Measurements from ENCODE around the gene HSPB1. TPM values are rescaled to one million over a fixed set of nuclear protein-coding genes. Genes with fewer than 3 reads are reported as not detected.
A peak's percentile ranks its signal among the peaks of the same experiment; 100 is the strongest.

The HSPB1 gene
- total RNA-seq, 2 experiments from 2014 or later: 204 to 349 TPM

DNA sequence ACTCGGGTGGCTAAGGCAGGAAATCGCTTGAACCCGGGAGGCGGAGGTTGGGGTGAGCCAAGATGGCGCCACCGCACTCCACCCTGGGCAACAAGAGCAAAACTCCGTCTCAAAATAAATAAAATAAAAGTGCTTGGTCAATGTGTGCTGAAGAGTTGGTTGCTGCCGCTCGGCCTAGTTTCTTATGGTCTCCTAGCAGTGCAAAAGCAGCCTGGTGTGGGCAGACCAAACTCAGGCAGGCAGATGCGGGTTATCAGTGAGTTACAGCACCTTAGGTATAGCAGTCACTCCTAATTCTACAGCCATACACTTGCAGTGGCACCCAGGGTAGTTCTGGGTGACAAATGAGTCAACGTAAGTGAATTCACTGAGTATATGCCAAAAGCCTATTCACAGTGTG, 22.6 kb downstream of the HSPB1 start:
- Histone ChIP-seq H3K4me3 (ENCODE audit: low read depth, low read length, poor library complexity, severe bottlenecking) (no peak overlapping the region), H3K9me3 (ENCODE audit: low read length) (no peaks in the 10 kb centered on the region), H4K20me1 (ENCODE audit: insufficient read depth, low read length) (peaks cover 7% of the 10 kb centered on the region; the same call in 1 of the 2 replicates), H3K9me2 (ENCODE audit: insufficient read depth, low read length) (no peaks in the 10 kb centered on the region), H3K4me2 (ENCODE audit: low read length) (no peak overlapping the region), H3K27ac (ENCODE audit: low read depth, low read length, poor library complexity, severe bottlenecking) (no peak overlapping the region), H3K36me3 (ENCODE audit: insufficient read depth, low read length) (peaks cover 82% of the 10 kb centered on the region), H3K79me2 (ENCODE audit: insufficient read depth, low read depth, low read length) (peaks cover 26% of the 10 kb centered on the region), H3K4me1 (ENCODE audit: insufficient read depth, low read length, poor library complexity, severe bottlenecking) (no peaks in the 10 kb centered on the region), H2AFZ (ENCODE audit: low read length) (no peak overlapping the region)
- no TSS peak for BruUV-seq (replicated peaks)
- POLR2A ChIA-PET: interaction anchor here (0.7 to 2.2 kb wide), 4 partner anchors 9 to 34 kb away, joined by 3 to 7 read pairs (median 5); partner anchors contain the start of gene YWHAG
- intact Hi-C loops (cut with micrococcal nuclease; ENCODE audit: unreplicated experiment): no loop called here
- no peak for TF ChIP-seq EZH2phosphoT487 (IDR thresholded peaks at IDR 0.05; ENCODE audit: borderline replicate concordance, low read depth, low read length)
- TF ChIP-seq, protein P1, sequence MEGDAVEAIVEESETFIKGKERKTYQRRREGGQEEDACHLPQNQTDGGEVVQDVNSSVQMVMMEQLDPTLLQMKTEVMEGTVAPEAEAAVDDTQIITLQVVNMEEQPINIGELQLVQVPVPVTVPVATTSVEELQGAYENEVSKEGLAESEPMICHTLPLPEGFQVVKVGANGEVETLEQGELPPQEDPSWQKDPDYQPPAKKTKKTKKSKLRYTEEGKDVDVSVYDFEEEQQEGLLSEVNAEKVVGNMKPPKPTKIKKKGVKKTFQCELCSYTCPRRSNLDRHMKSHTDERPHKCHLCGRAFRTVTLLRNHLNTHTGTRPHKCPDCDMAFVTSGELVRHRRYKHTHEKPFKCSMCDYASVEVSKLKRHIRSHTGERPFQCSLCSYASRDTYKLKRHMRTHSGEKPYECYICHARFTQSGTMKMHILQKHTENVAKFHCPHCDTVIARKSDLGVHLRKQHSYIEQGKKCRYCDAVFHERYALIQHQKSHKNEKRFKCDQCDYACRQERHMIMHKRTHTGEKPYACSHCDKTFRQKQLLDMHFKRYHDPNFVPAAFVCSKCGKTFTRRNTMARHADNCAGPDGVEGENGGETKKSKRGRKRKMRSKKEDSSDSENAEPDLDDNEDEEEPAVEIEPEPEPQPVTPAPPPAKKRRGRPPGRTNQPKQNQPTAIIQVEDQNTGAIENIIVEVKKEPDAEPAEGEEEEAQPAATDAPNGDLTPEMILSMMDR (conservative IDR thresholded peaks at IDR 0.05; ENCODE audit: low read length): no peak
- no peak for DNase-seq (ENCODE audit: low spot score)
- CTCF ChIA-PET (ENCODE audit: unreplicated experiment): interaction anchor here (0.9 kb wide), 1 partner anchor 34 kb away, joined by 4 read pairs; the partner anchor contains the start of gene YWHAG

DNA sequence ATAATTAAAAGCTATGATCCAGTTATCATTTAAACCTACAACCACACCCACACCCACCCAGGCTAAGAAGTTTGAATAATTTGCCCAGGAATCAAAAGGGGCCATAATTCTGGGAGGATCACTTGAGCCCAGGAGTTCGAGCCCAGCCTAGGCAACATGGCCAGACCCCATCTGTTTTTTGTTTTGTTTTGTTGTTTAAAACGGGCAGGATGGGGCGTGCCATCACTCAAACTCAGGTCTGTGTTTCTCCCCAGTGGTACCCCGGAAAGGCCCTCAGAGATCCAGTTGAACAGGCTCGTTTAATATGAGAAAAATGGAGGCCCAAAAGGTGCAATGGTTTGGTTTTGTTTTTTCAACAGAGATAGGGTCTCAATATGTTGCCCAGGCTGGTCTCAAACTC, 23.3 kb downstream of the HSPB1 start:
- Histone ChIP-seq H2AFZ (ENCODE audit: low read length) (no peak overlapping the region), H3K4me2 (ENCODE audit: low read length) (no peak overlapping the region), H3K9me2 (ENCODE audit: insufficient read depth, low read length) (no peaks in the 10 kb centered on the region), H3K4me3 (ENCODE audit: low read depth, low read length, poor library complexity, severe bottlenecking) (no peak overlapping the region), H3K4me1 (ENCODE audit: insufficient read depth, low read length, poor library complexity, severe bottlenecking) (no peaks in the 10 kb centered on the region), H3K79me2 (ENCODE audit: insufficient read depth, low read depth, low read length) (peaks cover 32% of the 10 kb centered on the region), H3K27ac (ENCODE audit: low read depth, low read length, poor library complexity, severe bottlenecking) (no peak overlapping the region), H3K9me3 (ENCODE audit: low read length) (no peaks in the 10 kb centered on the region), H3K36me3 (ENCODE audit: insufficient read depth, low read length) (peaks cover 89% of the 10 kb centered on the region), H4K20me1 (ENCODE audit: insufficient read depth, low read length) (peaks cover 14% of the 10 kb centered on the region; the same call in 1 of the 2 replicates)
- ChIA-PET CTCF (ENCODE audit: unreplicated experiment) (no interaction called here), POLR2A (interaction anchor here (2.2 kb wide), 1 partner anchor 9 kb away, joined by 7 read pairs; no protein-coding TSS in a partner anchor)
- DNase-seq (ENCODE audit: low spot score): no peak
- intact Hi-C loops (cut with micrococcal nuclease; ENCODE audit: unreplicated experiment): no loop called here
- no TSS peak for BruUV-seq (replicated peaks)
- no peak for TF ChIP-seq EZH2phosphoT487 (IDR thresholded peaks at IDR 0.05; ENCODE audit: borderline replicate concordance, low read depth, low read length)
- TF ChIP-seq, protein P1 (conservative IDR thresholded peaks at IDR 0.05; ENCODE audit: low read length): no peak

DNA sequence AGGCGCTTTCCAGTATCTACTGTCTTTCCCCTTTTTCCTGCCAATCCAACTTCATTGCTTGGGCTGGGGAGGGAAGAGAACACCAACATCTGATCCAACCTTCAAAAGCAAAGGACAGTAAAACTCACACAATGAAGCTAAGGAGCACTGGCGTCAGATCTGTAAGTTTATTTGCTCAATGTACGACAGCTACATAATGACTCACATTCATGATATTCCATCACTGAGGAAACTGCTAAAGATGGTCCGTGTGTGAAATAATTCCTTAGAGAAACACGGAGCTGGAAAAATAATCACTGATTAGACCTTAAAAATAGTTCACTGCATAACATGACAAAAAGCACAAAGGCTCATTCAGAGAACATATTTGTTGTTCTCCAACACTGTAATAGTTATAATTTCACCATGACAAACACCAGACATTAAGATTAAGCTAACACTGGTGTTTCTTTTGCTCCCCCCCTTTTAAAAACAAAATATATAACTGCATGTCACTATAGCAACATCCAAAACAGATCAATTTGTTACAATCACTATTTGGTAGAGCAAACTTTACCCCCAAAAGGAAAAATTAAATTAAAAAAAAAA, 24.3 kb downstream of the HSPB1 start:
- TSS peak; percentile 66 for BruUV-seq (replicated peaks)

More for the DNA sequence above, 24.3 kb downstream of the HSPB1 start:
- Histone ChIP-seq H3K4me2 (ENCODE audit: low read length) (no peak overlapping the region), H3K4me3 (ENCODE audit: low read depth, low read length, poor library complexity, severe bottlenecking) (no peak overlapping the region), H3K9me3 (ENCODE audit: low read length) (no peaks in the 10 kb centered on the region), H2AFZ (ENCODE audit: low read length) (no peak overlapping the region), H3K27ac (ENCODE audit: low read depth, low read length, poor library complexity, severe bottlenecking) (no peak overlapping the region), H3K36me3 (ENCODE audit: insufficient read depth, low read length) (peaks cover 97% of the 10 kb centered on the region), H3K79me2 (ENCODE audit: insufficient read depth, low read depth, low read length) (peaks cover 41% of the 10 kb centered on the region), H4K20me1 (ENCODE audit: insufficient read depth, low read length) (peaks cover 18% of the 10 kb centered on the region; the same call in 1 of the 2 replicates), H3K4me1 (ENCODE audit: insufficient read depth, low read length, poor library complexity, severe bottlenecking) (no peaks in the 10 kb centered on the region), H3K9me2 (ENCODE audit: insufficient read depth, low read length) (no peaks in the 10 kb centered on the region)
- TF ChIP-seq EZH2phosphoT487 (IDR thresholded peaks at IDR 0.05; ENCODE audit: borderline replicate concordance, low read depth, low read length): no peak
- TF ChIP-seq, protein P1 (conservative IDR thresholded peaks at IDR 0.05; ENCODE audit: low read length): no peak
- no peak for DNase-seq (ENCODE audit: low spot score)
- ChIA-PET POLR2A (interaction anchor here (1.2 to 2.2 kb wide), 2 partner anchors 8 to 9 kb away, joined by 6 to 7 read pairs; no protein-coding TSS in a partner anchor), CTCF (ENCODE audit: unreplicated experiment) (no interaction called here)
- intact Hi-C loops (cut with micrococcal nuclease; ENCODE audit: unreplicated experiment): no loop called here

All from OCI-LY7 (cell line).